HuH-7.5 (cell line): ENCODE results near the gene PKN1.

Experiments used
- DNase-seq: peaks from one replicate; pipeline ENCODE4 v3.0.0; 2011; ENCODE audit warnings: low spot score

Gene PKN1

DNA sequence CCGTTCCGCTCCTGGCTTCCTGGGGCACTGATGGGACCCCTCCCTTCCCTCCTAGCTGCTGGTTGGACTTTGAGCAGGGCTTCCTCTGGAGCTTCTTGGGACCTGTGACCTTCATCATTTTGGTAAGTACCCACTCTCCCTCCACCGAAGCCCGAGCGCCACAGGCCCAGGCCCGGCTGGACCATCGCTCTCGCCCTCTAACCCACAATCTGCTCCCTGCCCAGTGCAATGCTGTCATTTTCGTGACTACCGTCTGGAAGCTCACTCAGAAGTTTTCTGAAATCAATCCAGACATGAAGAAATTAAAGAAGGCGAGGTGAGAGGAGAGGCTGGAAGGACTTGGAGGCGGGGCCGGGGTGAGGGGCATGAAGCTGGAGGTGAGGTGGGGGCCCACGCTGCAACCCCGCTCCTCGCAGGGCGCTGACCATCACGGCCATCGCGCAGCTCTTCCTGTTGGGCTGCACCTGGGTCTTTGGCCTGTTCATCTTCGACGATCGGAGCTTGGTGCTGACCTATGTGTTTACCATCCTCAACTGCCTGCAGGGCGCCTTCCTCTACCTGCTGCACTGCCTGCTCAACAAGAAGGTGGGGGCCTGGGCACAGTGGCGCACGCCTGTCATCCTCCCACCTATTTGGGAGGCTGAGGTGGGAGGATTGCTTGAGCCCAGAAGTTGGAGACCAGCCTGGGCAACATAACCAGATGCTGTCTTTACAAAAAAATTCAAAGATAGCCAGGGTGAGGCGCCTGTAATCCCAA is 26.3 kb upstream of the PKN1 start:
- DNase-seq: no peak

GRCh38 chr19:14407605-14408484 is 25.3 kb upstream of the PKN1 start:
- no peak for DNase-seq

- no peak for DNase-seq
Measured at GRCh38 chr19:14408491-14409145, 24.5 kb upstream of the PKN1 start.

DNA sequence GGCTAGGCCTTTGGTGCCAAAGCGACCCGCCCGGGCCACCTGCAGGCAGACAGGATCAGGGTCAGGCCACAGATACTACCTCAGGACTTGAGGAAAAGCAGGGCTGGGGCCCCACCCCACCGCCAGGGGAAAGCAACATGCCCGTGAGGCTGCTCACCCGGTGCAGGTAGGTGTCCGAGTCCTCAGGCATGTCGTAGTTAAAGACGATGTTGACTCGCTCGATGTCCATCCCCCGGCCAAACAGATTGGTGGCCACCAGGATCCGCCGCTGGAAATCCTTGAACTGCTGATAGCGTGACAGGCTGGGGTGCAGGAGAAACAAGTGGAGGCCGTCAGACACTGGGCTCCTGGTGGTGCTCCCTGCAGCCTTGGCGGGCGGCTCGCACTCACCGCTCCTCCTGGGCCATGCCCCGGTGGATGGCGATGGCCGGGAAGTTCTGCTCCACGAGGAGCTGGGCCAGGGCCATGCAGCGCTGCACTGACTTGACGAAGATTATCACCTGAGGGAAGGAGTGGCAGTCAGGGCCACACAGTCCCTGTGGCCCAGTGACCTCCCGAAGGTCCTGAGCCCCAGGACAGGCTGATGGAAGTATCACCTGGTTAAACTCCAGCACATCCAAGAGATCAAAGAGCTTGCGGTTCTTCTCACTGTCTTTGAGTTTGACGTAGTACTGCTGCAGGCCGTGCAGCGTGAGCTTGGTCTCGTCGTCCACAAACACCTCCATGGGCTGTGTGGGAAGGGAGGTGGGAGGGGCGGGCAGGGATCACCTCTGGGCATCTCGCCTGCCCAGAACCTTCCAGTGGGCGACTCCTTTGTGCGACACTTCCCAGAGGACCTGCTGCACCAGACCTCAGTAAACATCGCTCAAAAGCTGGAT is 23.7 kb upstream of the PKN1 start:
- DNase-seq: no peak

DNA sequence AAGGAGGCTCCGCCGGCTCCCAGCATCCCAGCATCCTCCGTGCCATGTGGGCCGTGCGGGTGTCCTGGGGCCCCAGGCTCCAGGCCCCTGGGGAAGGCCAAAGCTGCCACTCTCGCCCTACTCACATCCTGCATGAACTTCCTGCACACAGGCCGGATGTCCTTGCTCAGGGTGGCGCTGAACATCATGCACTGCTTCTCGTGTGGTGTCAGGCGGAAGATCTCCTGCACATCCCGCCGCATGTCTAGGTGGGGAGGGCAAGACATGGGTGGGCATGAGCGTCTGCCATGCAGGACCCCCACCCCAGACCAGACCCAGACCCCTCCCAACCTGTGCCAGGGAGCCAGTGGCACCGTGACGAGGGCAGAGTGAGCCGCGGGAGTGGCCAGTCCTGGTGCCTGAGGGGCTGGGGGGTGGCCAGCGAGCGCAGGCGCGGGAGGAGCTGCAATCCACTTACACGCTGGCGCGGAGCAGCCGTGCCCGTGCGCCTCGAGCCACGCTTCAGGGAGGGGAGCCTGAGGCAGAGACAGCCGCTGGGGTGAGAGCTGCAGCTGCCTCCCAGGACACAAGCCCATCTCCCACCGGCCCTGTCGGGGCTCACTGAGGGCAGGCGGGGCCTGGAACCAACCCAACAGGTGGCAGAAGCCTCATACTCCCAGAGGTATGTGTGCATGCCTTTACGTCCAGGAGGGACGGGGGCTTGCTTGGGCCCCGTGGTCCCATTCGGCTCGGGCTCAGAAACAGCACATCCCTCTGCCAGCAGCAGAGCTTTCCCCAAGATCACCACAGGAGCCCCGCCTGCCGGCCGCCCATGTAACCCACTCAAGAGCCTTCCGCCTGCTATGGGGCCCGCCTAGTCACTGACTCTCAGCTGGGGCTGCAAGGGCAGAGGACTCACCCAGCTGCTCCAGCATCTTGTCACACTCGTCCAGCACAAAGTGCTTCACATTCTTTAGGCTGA is 22.7 kb upstream of the PKN1 start:
- DNase-seq: no peak

- no peak for DNase-seq
Measured at GRCh38 chr19:14411161-14411937, 21.8 kb upstream of the PKN1 start.

DNA sequence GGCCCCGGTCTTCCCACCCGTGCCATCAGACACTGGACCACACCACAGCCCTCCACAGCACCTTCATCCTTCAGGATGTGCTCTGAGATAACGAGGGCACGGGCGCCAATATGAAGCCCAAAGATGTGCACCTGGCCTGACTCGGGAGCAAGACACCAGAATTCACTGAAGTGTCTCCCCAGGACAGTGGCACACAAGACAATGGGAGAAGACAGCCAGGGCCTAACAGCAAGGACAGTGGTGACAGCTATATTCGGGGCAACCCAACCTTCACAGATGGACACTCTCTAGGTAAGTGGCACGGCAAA is 21.2 kb upstream of the PKN1 start:
- no peak for DNase-seq

- no peak for DNase-seq
Measured at GRCh38 chr19:14412324-14412995, 20.6 kb upstream of the PKN1 start.

GRCh38 chr19:14412996-14413692 is 20.0 kb upstream of the PKN1 start:
- DNase-seq: no peak

DNA sequence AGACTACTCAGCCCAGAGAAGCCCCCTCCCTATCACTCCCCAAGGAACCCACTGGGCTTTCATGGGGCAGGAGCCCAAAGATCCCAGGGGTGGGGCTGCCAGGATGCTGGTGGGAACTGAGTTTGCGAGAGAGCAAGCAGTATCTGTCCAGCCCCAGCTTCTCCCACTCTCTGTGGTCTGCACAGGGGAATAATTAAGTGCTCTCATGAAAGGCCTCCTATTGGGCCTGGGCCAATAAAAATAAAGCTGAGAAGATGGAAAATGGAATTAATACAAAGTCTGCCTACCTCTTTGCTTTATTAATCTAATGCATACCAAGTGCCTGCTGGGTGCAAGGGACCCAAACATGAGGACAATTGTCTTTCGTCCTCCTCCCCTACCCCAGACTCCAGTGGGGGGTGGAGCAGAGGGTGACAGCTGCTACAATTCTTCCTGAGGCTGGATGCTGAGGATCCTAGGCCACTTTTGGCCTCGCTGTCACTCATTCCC is 19.4 kb upstream of the PKN1 start:
- DNase-seq: no peak

DNA sequence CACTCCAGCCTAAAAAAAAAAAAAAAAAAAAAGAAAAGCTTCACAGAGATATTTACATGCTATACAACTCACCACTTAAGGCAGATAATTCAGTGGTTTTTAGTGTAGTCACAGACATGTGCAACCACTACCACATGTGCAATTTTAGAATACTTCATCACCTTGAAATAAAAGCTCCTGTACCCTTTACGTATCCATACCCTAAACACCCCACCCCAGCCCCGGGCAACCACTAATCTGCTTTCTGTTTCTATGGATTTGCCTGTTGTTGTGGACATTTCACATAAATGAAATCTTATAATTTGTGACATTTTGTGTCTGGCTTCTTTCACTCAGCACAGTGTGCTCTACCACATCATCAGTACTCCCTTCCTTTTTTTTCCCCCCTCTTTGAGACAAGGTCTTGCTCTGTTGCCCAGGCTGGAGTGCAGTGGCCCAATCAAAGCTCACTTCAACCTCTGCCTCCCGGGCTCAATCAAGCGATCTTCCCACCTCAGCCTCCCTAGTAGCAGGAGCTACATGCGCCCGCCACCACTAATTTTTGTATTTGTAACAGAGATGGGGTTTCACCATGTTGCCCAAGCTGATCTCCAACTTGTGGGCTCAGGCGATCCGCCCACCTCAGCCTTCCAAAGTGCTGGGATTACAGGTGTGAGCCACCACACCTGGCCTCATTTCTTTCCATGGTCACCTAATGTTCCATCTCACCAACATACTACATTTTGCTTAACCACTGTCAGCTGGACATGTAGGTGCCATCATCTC is 18.0 kb upstream of the PKN1 start:
- no peak for DNase-seq

DNA sequence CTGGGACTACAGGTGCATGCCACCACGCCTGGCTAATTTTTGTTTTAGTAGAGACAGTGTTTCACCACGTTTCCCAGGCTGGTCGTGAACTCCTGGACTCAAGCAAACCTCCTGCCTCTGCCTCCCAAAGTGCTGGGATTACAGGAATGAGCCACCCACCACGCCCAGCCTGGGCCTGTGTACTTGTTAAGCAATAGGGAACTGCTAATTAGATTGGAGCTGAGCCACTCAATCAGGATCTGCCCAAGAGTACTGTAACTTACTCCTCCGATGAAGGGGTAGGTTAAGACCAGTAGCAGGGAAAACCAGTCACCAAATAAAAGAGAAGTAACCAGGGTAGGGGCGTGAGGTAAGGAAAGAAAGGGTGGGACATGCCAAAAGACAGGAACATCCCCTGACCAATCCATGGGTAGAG is 16.3 kb upstream of the PKN1 start:
- DNase-seq: no peak

DNA sequence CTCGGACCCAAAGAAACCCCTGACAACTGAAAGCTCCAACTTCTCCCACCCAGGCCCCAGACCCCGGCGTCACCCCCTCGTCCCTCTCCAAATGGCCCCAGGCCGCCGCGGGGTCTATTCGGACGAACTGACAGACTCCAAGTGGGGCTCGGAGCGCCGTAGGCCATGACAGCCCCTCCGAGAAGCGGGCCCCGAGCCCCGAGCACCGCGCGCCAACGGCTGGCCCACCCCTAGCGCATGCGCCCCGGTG is 14.3 kb upstream of the PKN1 start:
- DNase-seq: peak; percentile 93

- peak; percentile 99 for DNase-seq
Measured at GRCh38 chr19:14419106-14419813, 13.8 kb upstream of the PKN1 start, which contains the start of gene DDX39A. DDX39A (minus strand) TSS chr19:14419341; CDS start chr19:14413220, 6,121 bp downstream.

- DNase-seq: no peak
Measured at GRCh38 chr19:14425696-14426138, 7.4 kb upstream of the PKN1 start.

DNA sequence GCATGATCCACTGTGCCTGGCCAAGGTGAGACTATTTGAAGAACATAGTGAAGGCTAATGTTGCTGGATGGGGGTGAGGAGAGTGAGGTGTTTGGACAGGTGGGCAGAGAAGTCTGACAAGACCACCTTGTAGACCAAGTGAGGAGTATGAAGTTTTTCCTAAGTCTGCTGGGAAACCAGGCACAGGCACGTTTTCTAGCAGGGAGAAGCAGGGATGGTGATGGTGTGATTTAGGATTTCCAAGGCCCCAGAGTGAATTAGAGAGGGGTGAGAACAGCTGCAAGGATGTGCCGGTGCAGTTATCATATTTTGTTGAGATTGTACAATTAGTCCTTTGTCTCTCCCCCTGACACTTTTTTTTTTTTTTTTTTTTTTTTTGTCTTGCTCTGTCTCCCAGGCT is 5.6 kb upstream of the PKN1 start:
- DNase-seq: no peak

- no peak for DNase-seq
Measured at GRCh38 chr19:14428882-14429416, 4.2 kb upstream of the PKN1 start.
